Epidermal melanocyte (primary cell): Measurements from ENCODE around the gene L2HGDH.

Experiments used
- DNase-seq: peaks from one replicate; pipeline ENCODE4 v3.0.0; 2011; ENCODE audit warnings: low spot score; ENCODE audit not compliant: insufficient read length

The L2HGDH gene

DNA sequence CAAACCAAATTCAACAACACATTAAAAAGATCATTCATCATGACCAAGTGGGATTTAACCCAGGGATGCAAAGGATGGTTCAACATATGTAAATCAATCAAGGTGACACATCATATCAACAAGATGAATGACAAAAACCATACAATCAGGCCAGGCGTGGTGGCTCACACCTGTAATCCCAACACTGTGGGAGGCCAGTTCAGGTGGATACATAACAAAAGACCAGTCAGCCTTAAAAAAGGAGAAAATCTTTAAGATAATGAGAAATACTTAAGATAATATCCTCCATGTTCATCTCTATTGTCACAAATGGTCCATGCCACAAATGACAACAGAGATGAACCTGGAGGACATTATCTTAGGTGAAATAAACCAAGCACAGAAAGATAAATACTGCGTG, 12.4 kb downstream of the L2HGDH start:
- DNase-seq: no peak

DNA sequence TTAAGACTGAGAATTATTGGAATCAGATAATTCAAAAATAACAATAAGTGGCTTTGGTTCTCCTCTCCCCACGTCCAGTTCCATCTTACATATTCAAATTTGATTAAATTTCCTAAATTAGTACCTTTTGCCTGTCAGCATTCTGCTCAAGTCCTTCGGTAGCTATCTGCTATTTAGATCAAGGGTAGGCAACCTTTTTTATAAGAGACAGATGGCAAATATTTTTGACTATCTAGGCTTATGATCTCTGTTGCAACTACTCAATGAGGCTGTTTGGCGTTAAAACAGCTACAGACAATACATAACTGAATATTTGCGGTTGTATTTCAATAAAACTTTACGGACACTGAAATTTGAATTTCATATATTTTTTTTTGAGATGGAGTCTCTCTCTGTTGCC, 21.7 kb downstream of the L2HGDH start:
- DNase-seq: no peak

DNA sequence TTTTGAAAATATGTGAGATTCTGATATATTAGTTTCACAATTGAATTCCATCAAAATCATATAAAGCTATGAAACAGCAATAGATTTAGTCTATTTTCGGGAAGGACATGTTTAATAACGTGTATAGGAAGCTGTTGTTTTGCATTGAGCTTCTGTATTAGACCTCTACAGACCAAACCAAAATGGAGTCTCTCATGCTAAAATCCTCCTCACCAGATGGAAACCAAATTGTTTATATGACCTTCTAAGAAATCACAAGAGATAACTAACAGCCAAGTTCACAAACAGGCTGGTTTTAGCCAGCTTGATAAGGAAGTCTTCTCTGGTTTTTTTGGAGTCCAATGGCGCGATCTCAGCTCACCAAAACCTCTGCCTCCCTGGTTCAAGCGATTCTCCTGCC, 23.9 kb downstream of the L2HGDH start:
- DNase-seq: no peak

DNA sequence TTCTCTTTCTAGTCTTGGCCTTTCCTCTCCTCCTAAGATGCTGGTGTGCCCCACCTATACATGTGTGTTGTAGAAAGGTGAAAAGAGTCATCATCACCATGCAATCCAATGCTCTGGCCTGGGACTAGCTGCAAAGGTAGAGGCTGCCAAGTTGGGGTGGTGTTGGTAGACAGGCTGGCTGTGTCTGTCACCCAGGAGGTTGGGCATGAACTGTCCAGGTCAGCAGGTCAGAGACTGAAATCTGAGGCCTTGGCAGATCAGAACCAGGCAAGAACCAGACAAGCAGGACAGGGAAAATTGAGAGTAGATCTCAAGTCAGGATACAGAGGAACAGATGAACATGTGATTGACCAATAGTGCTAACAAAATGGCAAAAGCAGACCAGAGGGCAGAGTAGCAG, 26.2 kb downstream of the L2HGDH start:
- DNase-seq: no peak

DNA sequence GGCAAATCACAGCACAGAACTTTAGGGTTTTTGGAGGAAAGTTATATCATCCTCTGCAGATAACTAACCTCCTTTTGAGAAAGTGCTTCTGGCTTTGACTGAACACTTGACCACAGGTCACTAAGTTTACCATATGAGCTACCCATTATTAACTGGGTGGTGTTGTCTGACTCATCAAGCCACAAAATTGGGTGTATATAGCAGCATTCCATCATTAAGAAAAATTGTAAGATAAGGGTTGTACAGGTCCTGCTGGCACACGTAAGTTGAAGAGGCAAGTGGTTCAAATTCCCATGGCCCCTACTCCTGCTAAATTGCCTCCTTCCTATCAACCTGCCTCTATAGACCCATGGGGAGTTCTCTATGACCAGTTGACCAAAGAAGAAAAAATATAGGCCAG, 39.5 kb downstream of the L2HGDH start:
- DNase-seq: no peak

DNA sequence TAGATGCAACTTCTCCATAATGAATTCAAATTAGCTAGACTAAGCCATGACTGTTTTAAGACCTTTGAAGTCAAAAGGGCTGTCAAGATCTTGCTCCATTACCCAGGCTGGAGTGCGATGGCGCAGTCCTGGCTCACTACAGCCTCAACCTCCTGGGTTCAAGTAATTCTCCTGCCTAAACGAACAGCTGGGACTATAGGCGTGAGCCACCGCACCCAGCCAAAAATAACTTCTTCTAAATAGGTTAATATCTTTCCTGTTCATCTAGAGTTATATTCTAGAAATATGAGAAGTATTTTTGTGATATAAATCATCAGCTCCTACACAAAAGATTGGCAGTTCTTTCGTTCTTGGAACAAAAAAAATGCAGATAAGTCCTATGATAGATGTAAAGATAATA, 41.1 kb downstream of the L2HGDH start:
- DNase-seq: no peak

DNA sequence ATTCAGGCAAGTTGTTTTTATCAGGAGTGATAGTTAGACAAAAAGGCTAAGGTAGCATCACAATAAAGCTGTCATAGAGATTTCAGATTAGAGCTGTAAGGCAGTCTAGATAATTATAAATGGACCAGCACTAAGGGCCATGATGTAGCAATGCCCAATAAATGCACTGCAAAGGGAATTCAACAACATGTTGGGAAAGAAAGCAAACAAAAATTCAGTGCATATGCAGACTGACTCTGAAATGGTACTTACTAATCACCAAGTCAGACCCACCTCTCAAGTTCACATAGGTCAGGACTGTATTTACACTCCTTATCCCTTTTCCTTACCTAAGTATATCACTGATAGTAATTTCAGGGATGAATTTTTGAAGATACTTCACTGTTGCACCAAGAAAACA, 47.0 kb downstream of the L2HGDH start:
- no peak for DNase-seq

DNA sequence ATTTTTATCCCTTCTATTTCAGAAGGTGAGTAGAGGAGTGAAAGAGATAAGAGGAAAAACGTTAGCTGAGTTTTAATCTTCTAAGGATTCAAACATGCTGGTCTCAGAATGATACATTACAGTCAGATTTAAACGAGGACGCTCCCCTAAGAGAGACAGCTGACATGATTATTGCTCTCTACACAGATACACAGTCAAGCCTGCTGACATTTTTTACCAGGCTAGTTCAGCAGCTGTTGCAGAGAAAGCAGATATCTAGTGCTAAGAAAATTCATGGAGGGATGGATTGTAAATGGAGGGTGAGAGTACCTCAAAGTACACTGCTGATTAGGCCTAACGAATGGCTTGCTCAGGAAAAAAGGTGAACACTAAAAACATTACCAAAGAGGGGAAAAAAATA, 48.7 kb downstream of the L2HGDH start:
- DNase-seq: no peak

DNA sequence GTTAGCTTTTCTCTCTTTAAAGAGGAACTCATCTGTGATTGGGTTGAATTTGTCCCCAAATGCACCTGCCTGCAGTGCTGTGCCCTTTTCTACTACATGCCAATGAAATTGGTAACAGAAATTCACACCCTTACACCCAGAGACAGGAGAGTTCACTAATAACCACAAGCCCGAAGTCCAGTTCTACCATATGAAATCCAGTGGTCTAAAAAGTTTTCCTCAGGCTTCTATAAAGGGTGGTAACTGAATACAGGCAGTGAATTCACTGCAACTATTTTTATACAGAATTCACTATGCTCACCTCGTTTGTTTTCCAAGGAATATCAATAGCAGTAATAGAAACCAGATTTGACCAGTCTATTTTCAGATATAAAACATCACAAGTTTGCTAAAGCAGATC, 49.2 kb downstream of the L2HGDH start:
- no peak for DNase-seq

DNA sequence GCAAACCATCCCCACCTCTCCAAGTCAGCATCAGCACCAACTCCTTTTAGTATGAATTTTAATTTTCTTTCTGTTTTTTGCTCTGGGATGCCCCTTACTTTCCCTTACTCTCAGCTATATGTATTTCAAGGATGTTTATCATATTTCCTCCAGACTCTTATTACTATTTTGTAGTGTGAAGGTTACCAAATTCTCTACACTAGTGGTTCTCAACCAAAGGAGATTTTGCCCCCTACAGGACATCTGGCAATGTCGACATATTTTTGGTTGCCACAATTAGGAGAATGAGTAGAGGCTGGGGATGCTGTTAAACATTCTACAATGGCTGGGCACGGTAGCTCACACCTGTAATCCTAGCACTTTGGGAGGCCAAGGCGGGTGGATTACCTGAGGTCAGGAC, 51.5 kb downstream of the L2HGDH start:
- peak; percentile 27 for DNase-seq

DNA sequence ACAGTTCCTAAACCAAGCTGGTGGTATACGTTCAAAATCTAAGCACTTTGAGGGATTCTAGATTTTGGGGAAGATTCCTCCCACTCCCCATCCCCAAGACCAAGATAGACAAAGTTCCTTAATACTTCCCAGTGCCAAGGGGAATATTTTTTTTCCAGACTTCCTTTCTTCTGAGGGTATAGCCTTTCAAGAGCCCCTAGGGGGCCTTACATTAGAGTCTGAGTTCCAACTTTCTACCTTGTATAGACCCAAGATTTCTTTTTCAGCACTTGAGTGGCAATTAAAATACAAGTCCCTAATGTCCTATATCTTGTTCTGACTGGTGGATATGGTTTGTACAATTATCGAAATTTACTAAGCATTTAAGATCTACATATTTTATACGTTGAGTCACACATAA, 52.0 kb downstream of the L2HGDH start:
- no peak for DNase-seq

DNA sequence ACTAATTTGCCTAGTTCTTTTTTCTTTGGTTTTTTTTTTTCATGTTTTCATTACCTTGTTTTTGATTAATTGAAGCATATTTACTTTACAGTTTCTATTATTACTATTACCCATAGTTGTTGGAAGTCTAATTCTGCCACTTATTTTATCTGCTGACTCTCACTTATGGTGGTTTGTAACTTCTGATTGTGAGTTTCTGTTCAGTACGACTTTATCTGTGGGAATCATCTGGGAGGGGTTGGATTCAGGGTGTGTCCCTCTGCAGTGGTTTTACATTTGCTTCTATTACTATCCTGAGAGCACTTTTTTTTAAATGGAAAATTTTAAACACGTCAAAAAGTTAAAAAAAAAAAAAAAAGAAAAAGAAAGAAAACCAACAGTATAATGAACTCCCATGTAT, 54.3 kb downstream of the L2HGDH start:
- no peak for DNase-seq

DNA sequence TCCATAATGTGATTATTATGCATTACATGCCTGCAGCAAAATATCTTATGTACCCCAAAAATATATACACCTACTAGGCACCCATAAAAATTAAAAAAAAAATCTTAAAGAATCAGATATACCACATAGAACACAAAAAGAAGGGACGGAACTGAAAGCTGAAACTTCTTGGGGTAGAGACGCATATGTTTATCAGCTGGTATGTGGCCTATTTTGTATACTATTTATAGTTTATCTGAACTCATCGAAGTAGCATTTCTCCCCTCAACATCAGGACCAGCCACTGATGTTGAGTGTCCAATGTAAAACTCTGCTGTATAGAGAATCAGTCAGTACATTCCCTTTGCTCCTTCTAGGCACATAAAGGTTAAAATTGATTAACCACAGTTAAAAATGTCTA, 57.8 kb downstream of the L2HGDH start:
- no peak for DNase-seq

DNA sequence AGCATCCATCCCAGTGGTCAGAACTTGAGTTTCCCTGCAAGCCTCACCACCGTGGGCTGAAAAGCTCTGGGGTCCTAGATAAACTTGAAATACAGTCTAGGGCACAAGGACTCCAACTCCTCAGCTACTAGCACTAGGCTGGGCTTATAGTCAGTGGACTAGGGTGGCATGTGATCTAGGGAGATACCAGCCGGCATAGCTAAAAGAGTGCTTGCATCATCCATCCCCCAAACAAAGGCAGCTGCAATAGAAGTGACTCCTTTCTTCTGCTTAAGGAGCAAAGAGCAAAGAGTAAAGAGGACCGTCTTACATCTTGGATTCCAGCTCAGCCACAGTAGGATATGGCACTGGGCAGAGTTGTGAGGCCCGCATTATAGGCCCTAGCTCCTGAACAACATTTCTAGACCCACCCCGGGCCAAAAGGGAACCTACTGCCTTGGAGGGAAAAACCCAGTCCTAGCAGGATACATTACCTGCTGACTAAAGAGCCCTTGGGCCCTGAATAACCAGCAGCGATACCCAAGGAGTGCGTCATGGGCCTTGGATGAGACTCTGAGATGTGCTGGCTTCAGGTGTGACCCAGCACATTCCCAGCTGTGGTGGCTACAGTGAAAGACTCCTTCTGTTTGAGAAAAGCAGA, 62.8 kb downstream of the L2HGDH start:
- DNase-seq: no peak

DNA sequence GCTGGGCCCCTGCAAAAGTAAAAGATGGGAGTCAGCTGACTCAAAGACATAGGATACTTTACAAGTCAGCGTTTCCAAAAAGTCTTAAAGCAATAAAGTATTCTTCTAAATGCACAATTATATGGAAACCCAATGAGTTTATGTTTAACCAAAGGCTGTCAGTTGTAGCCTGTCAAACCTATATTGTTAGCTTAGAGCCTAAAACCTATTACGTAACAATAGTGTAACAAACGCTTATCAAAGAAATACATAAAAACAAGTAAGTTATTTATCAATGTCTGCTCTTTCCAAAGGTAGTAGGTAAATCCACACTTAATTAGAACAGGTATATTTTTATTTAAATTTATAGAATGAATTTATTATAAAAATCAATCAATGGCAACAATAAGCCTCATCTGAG, 64.8 kb downstream of the L2HGDH start:
- DNase-seq: no peak

DNA sequence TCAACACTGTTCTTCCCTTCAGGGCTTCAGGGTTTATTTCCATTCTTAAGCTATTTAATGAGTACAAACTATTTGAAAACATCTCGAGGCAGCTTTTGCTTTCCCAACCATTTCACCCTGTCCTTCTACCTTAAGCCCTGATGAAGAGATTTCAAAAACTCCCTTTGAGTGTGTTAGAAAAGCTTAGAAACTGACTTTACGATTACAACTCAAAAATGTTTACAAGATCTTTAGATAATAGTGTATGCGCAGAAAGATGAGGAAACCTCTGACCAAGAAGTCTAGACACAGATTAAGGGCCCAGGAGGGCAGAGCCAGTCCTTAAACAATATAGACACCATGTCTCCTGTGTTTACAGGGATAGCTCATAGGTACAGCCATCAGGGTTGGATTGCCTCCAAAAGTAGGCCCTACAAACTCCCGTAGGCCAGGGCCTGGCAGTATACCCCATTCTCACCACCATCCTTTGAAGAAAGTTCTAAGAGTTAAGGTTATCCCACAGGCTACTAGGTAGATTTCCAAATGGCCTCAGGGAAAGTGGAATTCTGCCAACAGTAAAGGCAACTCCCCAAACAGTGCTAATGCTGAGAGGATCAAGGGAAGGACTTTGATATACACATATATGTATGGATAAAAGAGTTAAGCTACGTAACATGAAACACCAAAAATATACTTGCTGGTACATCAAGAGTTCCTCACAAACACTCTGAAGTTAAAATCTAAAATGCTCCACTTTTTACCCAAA, 69.3 kb downstream of the L2HGDH start:
- no peak for DNase-seq

DNA sequence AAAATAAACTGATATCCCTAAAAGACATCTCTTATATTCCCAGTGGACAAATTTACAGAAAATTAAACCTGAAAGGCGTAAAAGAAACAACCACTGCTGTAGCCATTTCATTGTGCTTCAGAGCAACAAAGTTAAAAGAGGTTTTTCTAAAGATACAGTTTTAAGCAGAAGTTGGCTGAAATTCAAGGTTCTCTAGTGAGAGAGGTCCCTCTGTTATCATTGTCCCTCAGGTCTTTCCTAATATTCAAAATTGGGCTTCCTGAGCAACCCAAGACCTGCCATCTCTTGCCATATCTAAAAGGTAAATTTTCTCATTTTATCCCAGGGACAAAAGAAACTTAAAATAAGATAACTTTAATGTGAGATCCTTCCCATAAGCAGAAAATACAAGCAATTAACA, 69.9 kb downstream of the L2HGDH start:
- DNase-seq: no peak

DNA sequence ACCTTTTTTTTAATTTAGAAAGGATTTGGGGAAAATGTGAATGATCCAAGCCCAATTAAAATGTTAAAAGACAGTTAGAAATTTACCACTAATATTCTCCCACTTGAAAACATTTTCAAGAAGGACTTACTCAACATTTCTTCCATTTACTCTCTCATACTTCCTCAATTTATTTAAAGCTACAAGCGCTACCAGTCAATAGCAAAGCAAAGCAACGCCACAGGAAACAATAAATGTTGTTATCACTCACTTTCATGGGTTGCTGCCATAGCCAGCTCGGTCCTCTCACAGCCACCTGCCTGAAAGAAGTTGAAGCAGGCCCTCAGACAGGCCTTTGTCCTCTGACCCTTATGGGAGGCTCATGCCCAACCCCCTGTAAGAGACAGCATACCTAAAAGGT, 74.6 kb downstream of the L2HGDH start:
- DNase-seq: no peak

DNA sequence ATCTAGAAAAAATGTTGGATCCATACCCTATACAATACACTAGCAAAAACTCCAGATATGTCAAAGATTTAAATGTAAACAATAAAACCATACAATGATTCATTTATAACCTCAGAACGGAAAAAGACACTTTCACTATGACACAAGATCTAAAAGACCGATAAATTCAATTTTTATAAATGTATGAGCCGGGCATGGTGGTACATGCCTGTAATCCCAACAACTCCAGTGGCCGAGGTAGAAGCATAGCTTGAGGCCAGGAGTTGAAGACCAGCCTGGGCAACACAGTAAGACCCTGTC, 78.1 kb downstream of the L2HGDH start:
- no peak for DNase-seq

DNA sequence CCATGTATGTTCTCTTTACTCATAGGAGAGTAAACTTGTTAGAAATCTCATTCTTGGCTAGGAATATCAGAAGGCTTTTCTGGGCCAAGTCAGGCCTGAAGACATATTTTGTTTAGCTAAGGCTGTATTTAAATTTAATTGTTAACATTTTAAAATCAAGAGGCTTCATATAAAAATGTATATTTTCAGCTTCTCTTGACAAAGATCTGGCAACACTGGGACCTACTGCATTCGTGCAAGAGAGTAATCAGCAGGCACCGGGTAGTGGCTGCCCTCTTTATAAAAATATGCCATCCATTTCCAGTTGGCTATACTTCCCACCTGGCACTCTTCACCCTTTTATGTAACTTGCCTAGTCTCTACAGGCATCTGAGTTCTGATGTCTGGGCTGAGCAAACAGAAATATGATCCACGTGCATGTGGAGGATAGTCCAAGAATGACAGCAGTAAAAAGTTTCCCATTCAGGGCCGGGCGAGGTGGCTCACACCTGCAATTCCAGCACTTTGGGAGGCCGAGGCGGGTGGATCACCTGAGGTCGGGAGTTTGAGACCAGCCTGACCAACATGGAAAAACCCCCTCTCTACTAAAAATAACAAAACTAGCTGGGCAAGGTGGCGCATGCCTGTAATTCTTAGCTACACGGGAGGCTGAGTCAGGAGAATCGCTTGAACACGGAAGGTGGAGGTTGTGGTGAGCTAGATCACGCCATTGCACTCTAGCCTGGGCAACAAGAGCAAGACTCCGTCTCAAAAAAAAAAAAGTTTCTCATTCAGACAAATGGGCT, 78.7 kb downstream of the L2HGDH start:
- no peak for DNase-seq

DNA sequence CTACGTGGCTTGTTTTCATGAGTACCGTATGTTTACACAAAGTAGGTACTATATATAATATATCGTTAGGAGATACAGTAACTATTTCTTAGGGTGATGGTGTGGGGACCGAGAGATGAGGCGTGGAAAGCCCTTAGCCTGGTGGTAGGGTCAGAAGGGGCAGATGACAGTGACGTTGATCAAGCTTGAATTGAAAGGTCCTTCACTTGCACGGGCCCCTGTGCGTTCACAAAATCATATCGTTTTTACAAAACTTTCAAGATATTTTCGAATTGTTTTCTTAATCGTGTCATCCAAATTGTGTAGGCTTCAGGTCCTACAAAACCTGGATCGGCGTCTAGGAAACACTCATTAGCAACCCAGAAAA, 79.8 kb downstream of the L2HGDH start:
- DNase-seq: no peak

DNA sequence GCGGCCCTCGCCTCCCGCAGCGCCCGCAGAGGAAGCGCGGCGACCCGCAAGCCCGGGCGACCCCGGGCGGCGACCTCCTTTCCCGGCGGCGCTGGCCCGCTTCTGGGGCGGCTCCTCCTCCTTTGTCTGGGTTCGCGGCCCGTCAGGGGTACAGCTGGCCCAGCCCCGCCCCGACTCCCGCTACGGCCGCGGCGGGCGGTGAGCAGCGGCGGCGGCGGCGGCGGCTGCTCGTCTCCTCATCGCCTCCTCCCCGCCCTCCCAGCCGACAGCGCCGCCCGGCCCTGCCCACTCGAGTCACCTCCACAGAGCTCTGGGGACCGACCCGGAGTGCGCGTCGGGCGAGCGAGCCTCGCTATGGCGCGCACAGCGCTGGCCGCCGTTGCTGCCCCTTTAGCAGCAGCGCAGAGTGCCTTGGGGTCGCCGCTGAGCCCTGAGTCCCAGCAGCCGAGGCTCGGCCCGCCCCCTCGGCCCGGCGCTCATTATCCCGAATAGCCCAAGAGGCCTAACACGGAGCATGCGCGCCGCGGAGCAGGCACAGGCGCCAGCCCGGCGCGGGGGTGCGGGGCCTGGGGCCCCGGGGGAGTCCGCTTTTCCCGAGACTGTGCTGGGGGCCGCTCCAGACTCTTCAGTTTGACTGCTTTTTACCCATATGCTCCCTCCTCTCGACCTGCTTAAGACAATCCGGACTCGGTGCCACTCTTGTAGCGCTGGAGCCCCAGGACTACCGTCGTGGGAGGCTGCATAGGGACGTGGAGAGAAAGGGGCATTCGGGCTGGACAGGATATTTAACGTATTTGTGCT, 80.4 kb downstream of the L2HGDH start, which contains the start of gene SOS2:
SOS2 (minus strand) TSS at position 104 of the 801 bp plus-strand sequence. CDS start 295 bp downstream, outside the sequence.
- DNase-seq: peak; percentile 77
